Measurements from ENCODE around the gene CAPN8. TPM values are rescaled to one million over a fixed set of nuclear protein-coding genes. Genes with fewer than 3 reads are reported as not detected.

Gene CAPN8
- total RNA-seq, 1 donor from 2014 or later, result not detected

DNA sequence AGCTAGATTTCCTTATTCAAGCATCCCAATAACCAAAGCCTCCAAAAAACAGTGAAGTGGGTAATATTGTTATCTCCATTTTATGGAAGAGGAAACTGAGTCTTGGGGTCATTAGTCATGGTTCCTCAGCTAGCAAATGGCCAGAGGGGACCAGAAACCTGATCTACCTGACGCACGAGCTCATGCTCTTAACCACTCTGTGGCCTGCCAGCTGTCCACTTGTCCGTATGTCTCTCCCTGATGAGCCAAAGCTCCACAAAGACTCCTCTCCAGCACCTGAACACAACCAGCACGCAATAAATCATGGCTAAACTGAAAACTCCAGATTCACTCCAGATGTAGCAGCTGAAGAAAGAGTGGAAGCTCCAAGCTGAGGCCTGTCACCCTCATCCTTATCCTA lies 5.8 kb downstream of the CAPN8 start:
- H3K9me3 Mint-ChIP-seq (ENCODE audit: unreplicated experiment), result peaks cover 4% of the 10 kb centered on the region
- H3K9ac ChIP-seq (ENCODE audit: low read length), result no peak overlapping the region
- no peak overlapping the region for H3K4me2 ChIP-seq (ENCODE audit: low read length)
- no peak for DNase-seq (ENCODE audit: low read depth)
- no peaks in the 10 kb centered on the region for H3K4me1 Mint-ChIP-seq (ENCODE audit: low read depth, unreplicated experiment)
- no peak overlapping the region for H3K27ac Mint-ChIP-seq (ENCODE audit: unreplicated experiment)
- no peak for FAIRE-seq
- H3K27ac ChIP-seq (ENCODE audit: low read depth, low read length), result no peak overlapping the region
- H3K9me3 ChIP-seq (ENCODE audit: insufficient read depth, low read depth, low read length), result no peaks in the 10 kb centered on the region
- H3K79me2 ChIP-seq (ENCODE audit: insufficient read depth, low read length), result no peaks in the 10 kb centered on the region
- no peak overlapping the region for H3K4me3 ChIP-seq (ENCODE audit: insufficient read depth, low read depth, low read length)
- no peaks in the 10 kb centered on the region for H3K36me3 Mint-ChIP-seq (ENCODE audit: low read depth, unreplicated experiment)
- no peak overlapping the region for H3K4me3 Mint-ChIP-seq (ENCODE audit: unreplicated experiment)
- no peaks in the 10 kb centered on the region for H3K27me3 ChIP-seq (ENCODE audit: insufficient read depth, low read length)
- no peak for TF ChIP-seq EZH2 (IDR thresholded peaks at IDR 0.05; ENCODE audit: insufficient read depth, low read length)
- TF ChIP-seq, protein P1, sequence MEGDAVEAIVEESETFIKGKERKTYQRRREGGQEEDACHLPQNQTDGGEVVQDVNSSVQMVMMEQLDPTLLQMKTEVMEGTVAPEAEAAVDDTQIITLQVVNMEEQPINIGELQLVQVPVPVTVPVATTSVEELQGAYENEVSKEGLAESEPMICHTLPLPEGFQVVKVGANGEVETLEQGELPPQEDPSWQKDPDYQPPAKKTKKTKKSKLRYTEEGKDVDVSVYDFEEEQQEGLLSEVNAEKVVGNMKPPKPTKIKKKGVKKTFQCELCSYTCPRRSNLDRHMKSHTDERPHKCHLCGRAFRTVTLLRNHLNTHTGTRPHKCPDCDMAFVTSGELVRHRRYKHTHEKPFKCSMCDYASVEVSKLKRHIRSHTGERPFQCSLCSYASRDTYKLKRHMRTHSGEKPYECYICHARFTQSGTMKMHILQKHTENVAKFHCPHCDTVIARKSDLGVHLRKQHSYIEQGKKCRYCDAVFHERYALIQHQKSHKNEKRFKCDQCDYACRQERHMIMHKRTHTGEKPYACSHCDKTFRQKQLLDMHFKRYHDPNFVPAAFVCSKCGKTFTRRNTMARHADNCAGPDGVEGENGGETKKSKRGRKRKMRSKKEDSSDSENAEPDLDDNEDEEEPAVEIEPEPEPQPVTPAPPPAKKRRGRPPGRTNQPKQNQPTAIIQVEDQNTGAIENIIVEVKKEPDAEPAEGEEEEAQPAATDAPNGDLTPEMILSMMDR (IDR thresholded peaks at IDR 0.05; ENCODE audit: insufficient read depth, low read depth, low read length), result no peak
- no peaks in the 10 kb centered on the region for H3K36me3 ChIP-seq (ENCODE audit: insufficient read depth, low read length)
- no peak overlapping the region for H2AFZ ChIP-seq (ENCODE audit: low read depth, low read length)
- peaks cover 16% of the 10 kb centered on the region for H3K27me3 Mint-ChIP-seq (ENCODE audit: low read depth, unreplicated experiment)
- H3K4me1 ChIP-seq (ENCODE audit: insufficient read depth, low read length), result no peaks in the 10 kb centered on the region
- H4K20me1 ChIP-seq (ENCODE audit: insufficient read depth, low read length), result no peaks in the 10 kb centered on the region

DNA sequence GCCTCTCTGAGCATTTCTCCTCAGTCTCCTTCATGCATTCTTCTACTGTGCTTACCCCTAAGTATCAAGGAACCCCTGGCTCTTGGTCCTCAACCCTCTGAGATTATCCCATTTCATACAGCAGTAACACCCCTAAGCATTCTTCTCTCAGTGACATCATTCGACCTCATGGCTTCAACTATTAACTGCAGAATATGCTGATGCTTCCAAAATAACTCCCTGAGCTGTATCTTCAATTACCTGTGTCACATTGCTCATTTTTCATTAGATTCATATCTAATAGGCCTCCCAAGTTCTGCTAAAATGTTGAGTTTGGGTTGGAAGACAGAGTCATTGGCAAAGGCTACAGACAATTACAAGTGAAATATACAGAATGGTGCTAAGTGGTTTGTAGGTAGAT lies 7.5 kb downstream of the CAPN8 start:
- Mint-ChIP-seq H3K27ac (ENCODE audit: unreplicated experiment) (no peak overlapping the region), H3K36me3 (ENCODE audit: low read depth, unreplicated experiment) (no peaks in the 10 kb centered on the region), H3K4me3 (ENCODE audit: unreplicated experiment) (no peak overlapping the region), H3K4me1 (ENCODE audit: low read depth, unreplicated experiment) (no peaks in the 10 kb centered on the region), H3K9me3 (ENCODE audit: unreplicated experiment) (peaks cover 4% of the 10 kb centered on the region), H3K27me3 (ENCODE audit: low read depth, unreplicated experiment) (peaks cover 17% of the 10 kb centered on the region)
- no peak for FAIRE-seq
- no peaks in the 10 kb centered on the region for H3K79me2 ChIP-seq (ENCODE audit: insufficient read depth, low read length)
- H3K27ac ChIP-seq (ENCODE audit: low read depth, low read length), result no peak overlapping the region
- H3K27me3 ChIP-seq (ENCODE audit: insufficient read depth, low read length), result no peaks in the 10 kb centered on the region
- H3K9me3 ChIP-seq (ENCODE audit: insufficient read depth, low read depth, low read length), result no peaks in the 10 kb centered on the region
- H3K36me3 ChIP-seq (ENCODE audit: insufficient read depth, low read length), result no peaks in the 10 kb centered on the region
- H3K4me1 ChIP-seq (ENCODE audit: insufficient read depth, low read length), result peaks cover 2% of the 10 kb centered on the region
- H3K4me3 ChIP-seq (ENCODE audit: insufficient read depth, low read depth, low read length), result no peak overlapping the region
- H4K20me1 ChIP-seq (ENCODE audit: insufficient read depth, low read length), result no peaks in the 10 kb centered on the region
- DNase-seq (ENCODE audit: low read depth), result no peak
- H3K4me2 ChIP-seq (ENCODE audit: low read length), result no peak overlapping the region
- TF ChIP-seq, protein P1 (IDR thresholded peaks at IDR 0.05; ENCODE audit: insufficient read depth, low read depth, low read length), result no peak
- TF ChIP-seq EZH2 (IDR thresholded peaks at IDR 0.05; ENCODE audit: insufficient read depth, low read length), result no peak
- H3K9ac ChIP-seq (ENCODE audit: low read length), result no peak overlapping the region
- no peak overlapping the region for H2AFZ ChIP-seq (ENCODE audit: low read depth, low read length)

DNA sequence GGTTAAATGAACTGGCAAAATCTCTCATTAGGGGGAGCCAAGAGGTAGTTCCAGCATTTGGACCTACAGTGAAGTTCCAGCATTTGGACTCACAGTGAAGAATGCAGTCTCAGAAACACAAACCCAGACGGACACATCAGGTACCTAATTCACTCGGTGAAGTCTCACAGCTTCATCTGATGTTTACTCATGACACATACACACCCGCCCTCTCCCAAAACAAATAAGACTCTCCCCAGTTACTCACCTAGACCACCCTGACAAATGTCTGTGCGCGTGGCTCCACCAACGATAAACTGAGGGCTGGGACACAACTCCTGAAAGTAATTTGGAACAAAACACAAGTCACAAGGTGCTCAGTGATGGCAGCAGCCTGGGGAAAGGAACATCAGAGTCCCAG lies 11.4 kb downstream of the CAPN8 start:
- H4K20me1 ChIP-seq (ENCODE audit: insufficient read depth, low read length), result no peaks in the 10 kb centered on the region
- FAIRE-seq (no peak), DNase-seq (ENCODE audit: low read depth) (no peak)
- no peak overlapping the region for H3K4me2 ChIP-seq (ENCODE audit: low read length)
- Mint-ChIP-seq H3K36me3 (ENCODE audit: low read depth, unreplicated experiment) (no peaks in the 10 kb centered on the region), H3K4me3 (ENCODE audit: unreplicated experiment) (no peak overlapping the region), H3K9me3 (ENCODE audit: unreplicated experiment) (peaks cover 6% of the 10 kb centered on the region), H3K27ac (ENCODE audit: unreplicated experiment) (no peak overlapping the region), H3K27me3 (ENCODE audit: low read depth, unreplicated experiment) (peaks cover 19% of the 10 kb centered on the region), H3K4me1 (ENCODE audit: low read depth, unreplicated experiment) (no peaks in the 10 kb centered on the region)
- TF ChIP-seq, protein P1 (IDR thresholded peaks at IDR 0.05; ENCODE audit: insufficient read depth, low read depth, low read length), result no peak
- no peak for TF ChIP-seq EZH2 (IDR thresholded peaks at IDR 0.05; ENCODE audit: insufficient read depth, low read length)
- no peak overlapping the region for H2AFZ ChIP-seq (ENCODE audit: low read depth, low read length)
- no peaks in the 10 kb centered on the region for H3K36me3 ChIP-seq (ENCODE audit: insufficient read depth, low read length)
- H3K4me3 ChIP-seq (ENCODE audit: insufficient read depth, low read depth, low read length), result no peak overlapping the region
- H3K27me3 ChIP-seq (ENCODE audit: insufficient read depth, low read length), result no peaks in the 10 kb centered on the region
- H3K27ac ChIP-seq (ENCODE audit: low read depth, low read length), result no peak overlapping the region
- no peak overlapping the region for H3K9ac ChIP-seq (ENCODE audit: low read length)
- no peaks in the 10 kb centered on the region for H3K9me3 ChIP-seq (ENCODE audit: insufficient read depth, low read depth, low read length)
- H3K4me1 ChIP-seq (ENCODE audit: insufficient read depth, low read length), result peaks cover 4% of the 10 kb centered on the region
- H3K79me2 ChIP-seq (ENCODE audit: insufficient read depth, low read length), result no peaks in the 10 kb centered on the region
